ENCODE measurements around the gene HTR3A.

HTR3A gene

DNA sequence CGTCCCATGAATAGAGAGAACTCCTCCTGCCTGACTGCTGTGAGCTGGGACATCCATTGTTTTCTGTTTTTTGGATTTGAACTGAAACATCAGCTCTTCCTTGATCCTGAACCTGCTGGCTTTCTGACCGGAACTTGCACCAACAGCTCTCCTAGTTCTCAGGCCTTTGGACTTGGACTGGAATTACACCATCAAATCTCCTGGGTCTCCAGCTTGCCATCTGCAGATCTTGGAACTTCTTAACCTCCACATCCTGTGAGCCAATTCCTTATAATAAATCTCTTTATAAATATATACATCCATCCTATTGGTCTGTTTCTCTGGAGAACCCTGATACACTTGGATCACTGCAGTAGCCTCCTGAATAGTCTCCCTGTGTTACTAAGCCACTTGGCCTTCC, 42.1 kb downstream of the HTR3A start:
- TF ChIP-seq, protein P1, sequence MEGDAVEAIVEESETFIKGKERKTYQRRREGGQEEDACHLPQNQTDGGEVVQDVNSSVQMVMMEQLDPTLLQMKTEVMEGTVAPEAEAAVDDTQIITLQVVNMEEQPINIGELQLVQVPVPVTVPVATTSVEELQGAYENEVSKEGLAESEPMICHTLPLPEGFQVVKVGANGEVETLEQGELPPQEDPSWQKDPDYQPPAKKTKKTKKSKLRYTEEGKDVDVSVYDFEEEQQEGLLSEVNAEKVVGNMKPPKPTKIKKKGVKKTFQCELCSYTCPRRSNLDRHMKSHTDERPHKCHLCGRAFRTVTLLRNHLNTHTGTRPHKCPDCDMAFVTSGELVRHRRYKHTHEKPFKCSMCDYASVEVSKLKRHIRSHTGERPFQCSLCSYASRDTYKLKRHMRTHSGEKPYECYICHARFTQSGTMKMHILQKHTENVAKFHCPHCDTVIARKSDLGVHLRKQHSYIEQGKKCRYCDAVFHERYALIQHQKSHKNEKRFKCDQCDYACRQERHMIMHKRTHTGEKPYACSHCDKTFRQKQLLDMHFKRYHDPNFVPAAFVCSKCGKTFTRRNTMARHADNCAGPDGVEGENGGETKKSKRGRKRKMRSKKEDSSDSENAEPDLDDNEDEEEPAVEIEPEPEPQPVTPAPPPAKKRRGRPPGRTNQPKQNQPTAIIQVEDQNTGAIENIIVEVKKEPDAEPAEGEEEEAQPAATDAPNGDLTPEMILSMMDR (IDR thresholded peaks at IDR 0.05; ENCODE audit: control insufficient read depth, extremely low read depth, insufficient read depth) = no peak
- no peak overlapping the region for H3K4me3 ChIP-seq (ENCODE audit: low read depth, low read length)
- DNase-seq (ENCODE audit: low read depth) = no peak

DNA sequence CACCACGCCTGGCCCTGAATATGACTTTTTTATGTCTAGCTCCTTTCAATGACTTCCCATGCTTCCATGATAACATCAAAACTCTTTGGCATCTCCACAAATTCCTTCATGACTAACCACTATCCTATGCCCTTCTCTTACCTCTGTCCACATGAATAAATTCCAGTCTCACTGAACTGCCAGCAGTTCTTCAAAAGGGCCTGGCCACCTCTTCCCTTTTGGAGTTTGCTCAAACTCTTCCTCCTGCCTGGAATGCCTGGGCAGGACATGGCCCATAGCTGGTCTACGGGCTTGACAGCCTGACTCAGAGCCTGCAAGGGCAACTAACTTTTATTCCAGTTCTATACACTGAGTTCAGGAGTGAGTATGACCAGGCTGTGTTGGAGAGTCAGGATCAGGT, 42.8 kb downstream of the HTR3A start:
- no peak overlapping the region for H3K4me3 ChIP-seq (ENCODE audit: low read depth, low read length)
- TF ChIP-seq, protein P1 (IDR thresholded peaks at IDR 0.05; ENCODE audit: control insufficient read depth, extremely low read depth, insufficient read depth) = no peak
- no peak for DNase-seq (ENCODE audit: low read depth)

DNA sequence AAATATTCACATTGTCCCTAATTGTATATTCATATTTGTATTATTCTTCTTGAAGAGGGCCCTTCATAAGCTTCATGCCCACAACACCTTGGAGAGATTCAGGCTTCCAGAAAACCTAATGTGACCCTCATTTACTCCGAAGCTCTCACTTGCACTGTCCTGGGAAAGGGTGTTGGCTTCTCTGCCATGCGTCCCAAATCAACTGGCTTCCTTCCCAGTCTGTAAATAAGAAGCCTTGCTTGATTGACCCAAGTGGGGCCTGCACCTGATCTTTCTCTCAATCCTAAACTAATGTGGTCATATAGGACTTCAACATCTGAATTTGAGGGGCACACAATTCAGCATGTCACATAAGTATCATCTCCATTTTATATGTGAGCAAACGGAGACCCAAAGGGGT, 44.1 kb downstream of the HTR3A start:
- peak; percentile 77 for DNase-seq (ENCODE audit: low read depth)
- TF ChIP-seq, protein P1 (IDR thresholded peaks at IDR 0.05; ENCODE audit: control insufficient read depth, extremely low read depth, insufficient read depth) = no peak
- no peak overlapping the region for H3K4me3 ChIP-seq (ENCODE audit: low read depth, low read length)

DNA sequence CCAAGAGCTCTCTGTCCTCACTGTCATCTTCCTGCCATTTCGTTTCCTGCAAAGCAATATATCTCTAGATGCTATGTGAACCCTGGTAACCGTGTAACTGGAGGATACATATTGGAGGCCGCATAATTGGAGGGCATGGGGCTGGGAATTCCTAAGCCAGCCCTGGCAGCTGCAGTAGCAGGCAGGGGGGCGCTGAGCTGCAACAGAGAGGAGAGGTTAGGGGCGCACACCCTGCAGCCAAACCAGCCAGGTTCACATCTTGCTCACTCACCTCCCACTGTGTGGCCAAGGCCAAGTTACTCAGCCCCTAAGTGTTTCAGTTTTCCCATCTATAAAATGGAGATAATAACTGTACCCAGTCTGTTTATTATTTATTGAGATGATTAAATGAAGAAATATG, 44.7 kb downstream of the HTR3A start:
- H3K4me3 ChIP-seq (ENCODE audit: low read depth, low read length) = no peak overlapping the region
- DNase-seq (ENCODE audit: low read depth) = no peak
- TF ChIP-seq, protein P1 (IDR thresholded peaks at IDR 0.05; ENCODE audit: control insufficient read depth, extremely low read depth, insufficient read depth) = no peak

DNA sequence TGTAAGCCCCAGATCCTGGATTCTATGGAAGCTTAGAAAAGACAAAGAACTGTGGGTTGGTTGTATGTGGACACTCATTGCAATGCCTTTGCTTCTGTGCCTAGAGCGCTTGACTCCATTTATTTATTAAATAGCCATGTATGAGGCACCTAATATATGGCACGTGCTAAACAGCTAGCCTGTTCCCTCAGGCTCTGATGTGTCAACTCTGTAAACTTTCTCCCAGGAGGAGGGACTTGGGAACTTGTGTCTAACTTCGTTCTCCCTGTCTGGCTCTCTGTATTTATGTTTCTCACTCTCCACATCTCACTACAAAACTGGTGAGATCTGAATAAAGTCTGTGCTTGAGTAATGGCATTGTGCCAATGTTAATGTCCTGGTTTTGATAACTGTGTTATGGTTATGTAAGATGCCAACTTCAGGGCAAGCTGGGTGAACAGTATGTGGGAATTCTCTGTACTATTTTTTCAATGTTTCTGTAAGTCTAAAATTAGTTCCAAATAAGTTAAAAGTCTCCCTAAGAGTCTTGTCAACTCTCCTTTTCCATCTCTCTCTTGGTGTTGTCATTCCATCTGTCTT, 50.5 kb downstream of the HTR3A start:
- DNase-seq (ENCODE audit: low read depth) = no peak
- no peak overlapping the region for H3K4me3 ChIP-seq (ENCODE audit: low read depth, low read length)
- TF ChIP-seq, protein P1 (IDR thresholded peaks at IDR 0.05; ENCODE audit: control insufficient read depth, extremely low read depth, insufficient read depth) = no peak

DNA sequence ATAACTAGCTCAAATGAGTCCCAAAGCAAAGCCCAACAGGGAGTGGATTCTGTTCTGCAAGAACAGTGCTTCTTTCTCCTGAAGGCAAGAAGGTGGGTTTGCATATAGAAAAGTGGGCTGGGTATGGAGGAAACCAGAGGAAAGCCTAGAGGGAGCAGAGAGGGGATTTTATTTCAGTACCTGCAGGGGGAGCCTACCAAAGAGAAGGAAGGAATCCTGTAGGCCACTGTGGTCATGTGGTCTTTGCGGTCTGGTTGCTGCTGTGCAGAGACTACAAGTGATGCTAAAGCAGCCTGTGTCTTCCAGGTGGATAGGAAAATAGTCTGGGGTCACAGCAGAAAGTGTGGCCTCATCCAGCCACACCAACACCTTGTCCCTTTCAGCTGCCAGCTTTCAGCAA, 51.4 kb downstream of the HTR3A start:
- no peak overlapping the region for H3K4me3 ChIP-seq (ENCODE audit: low read depth, low read length)
- no peak for DNase-seq (ENCODE audit: low read depth)
- TF ChIP-seq, protein P1 (IDR thresholded peaks at IDR 0.05; ENCODE audit: control insufficient read depth, extremely low read depth, insufficient read depth) = no peak

DNA sequence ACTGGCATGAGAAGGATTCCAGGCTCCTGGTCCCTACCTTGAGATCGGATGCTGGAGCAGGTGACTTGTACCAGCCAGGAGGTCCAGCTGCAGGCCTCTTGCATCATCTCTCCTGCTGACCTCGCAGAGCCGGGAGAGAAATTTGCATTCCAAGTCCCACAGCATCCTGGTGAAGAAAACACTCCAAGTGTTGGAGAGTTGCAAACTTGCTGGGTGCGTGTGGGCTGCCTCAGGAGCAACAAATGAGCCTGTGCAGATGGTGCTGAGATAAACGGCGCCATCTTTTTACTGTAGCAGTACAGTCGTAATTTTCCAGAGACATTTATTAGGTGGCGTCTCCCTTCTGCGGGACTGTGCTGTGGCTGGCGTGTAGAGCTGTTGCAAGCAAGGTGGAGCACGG, 52.5 kb downstream of the HTR3A start:
- no peak overlapping the region for H3K4me3 ChIP-seq (ENCODE audit: low read depth, low read length)
- DNase-seq (ENCODE audit: low read depth) = no peak
- TF ChIP-seq, protein P1 (IDR thresholded peaks at IDR 0.05; ENCODE audit: control insufficient read depth, extremely low read depth, insufficient read depth) = no peak

Data from LNCaP clone FGC (cell line).